ENCODE data around the gene KMT2D. TPM values are rescaled to one million over a fixed set of nuclear protein-coding genes. Genes with fewer than 3 reads are reported as not detected.

Gene KMT2D
- total RNA-seq, 6 experiments from 2014 or later: 28.6 to 35.4 (median 33.3) TPM

- no peaks in the 10 kb centered on the region for H3K27me3 ChIP-seq
- no peaks in the 10 kb centered on the region for H3K4me1 ChIP-seq
- H3K9me3 ChIP-seq: no peaks in the 10 kb centered on the region
- TF ChIP-seq POLR2A (IDR thresholded peaks at IDR 0.05) (no peak), CTCF (IDR thresholded peaks at IDR 0.05) (no peak)
- H3K36me3 ChIP-seq: no peaks in the 10 kb centered on the region
- no peak overlapping the region for H3K4me3 ChIP-seq
- intact Hi-C loops (cut with DNase I): no loop called here
- ATAC-seq (no peak), DNase-seq (no peak)
- H3K27ac ChIP-seq: no peak overlapping the region
- 64% methylated on average over 1 of the region's 1 CpG for WGBS (ENCODE audit: insufficient coverage, low coverage, low lambda C conversion rate, missing lambda C conversion rate)
Measured at GRCh38 chr12:49079793-49080192, 19.2 kb upstream of the KMT2D start.

GRCh38 chr12:49070971-49071370 is 10.4 kb upstream of the KMT2D start:
- ATAC-seq: no peak
- intact Hi-C loops (cut with DNase I): no loop called here
- no peaks in the 10 kb centered on the region for H3K36me3 ChIP-seq

GRCh38 chr12:49069507-49070346 is 9.1 kb upstream of the KMT2D start, which contains the start of gene RHEBL1:
Gene RHEBL1 (minus strand): TSS chr12:49069979. CDS start chr12:49069785, 194 bp downstream.
- TF ChIP-seq POLR2A (IDR thresholded peaks at IDR 0.05) (no peak), CTCF (IDR thresholded peaks at IDR 0.05) (peak in 2 of 4 donors; percentile 7)
- intact Hi-C loops (cut with DNase I): loop anchor here in 1 of 2 donors (10.0 kb wide), 1 partner anchor 55 kb away; no protein-coding TSS in a partner anchor
- H3K9me3 ChIP-seq: no peaks in the 10 kb centered on the region
- H3K27ac ChIP-seq: peak within 1 kb of the TSS; percentile 17 to 60 (median 48)
- no peaks in the 10 kb centered on the region for H3K27me3 ChIP-seq
- DNase-seq (peak; percentile 99), ATAC-seq (peak; percentile 100)
- under 1% methylated on average over 25 of the region's 60 CpGs for WGBS (ENCODE audit: insufficient coverage, low coverage, low lambda C conversion rate, missing lambda C conversion rate)
- H3K4me1 ChIP-seq: peaks cover 0 to 7% (median 2%) of the 10 kb centered on the region in 4 donors
- no peaks in the 10 kb centered on the region for H3K36me3 ChIP-seq
- peak within 1 kb of the TSS; percentile 70 to 76 (median 75) for H3K4me3 ChIP-seq

More at GRCh38 chr12:49070971-49071370, 10.4 kb upstream of the KMT2D start:
- no peaks in the 10 kb centered on the region for H3K27me3 ChIP-seq
- TF ChIP-seq CTCF (IDR thresholded peaks at IDR 0.05) (no peak), POLR2A (IDR thresholded peaks at IDR 0.05) (no peak)
- no peaks in the 10 kb centered on the region for H3K9me3 ChIP-seq
- no peak overlapping the region for H3K27ac ChIP-seq
- WGBS (ENCODE audit: insufficient coverage, low coverage, low lambda C conversion rate, missing lambda C conversion rate): 92% methylated on average over 11 of the region's 11 CpGs
- DNase-seq: no peak
- peaks cover 0 to 3% (median 0%) of the 10 kb centered on the region in 4 donors for H3K4me1 ChIP-seq
- H3K4me3 ChIP-seq: no peak overlapping the region

- peak overlapping the region in 1 of 3 donors; percentile 17 for H3K27ac ChIP-seq
- intact Hi-C loops (cut with DNase I): loop anchor here in 1 of 2 donors (10.0 kb wide), 1 partner anchor 56 kb away; no protein-coding TSS in a partner anchor
- DNase-seq (no peak), ATAC-seq (no peak)
- H3K4me3 ChIP-seq: peak overlapping the region; percentile 70 to 76 (median 75)
- H3K36me3 ChIP-seq: no peaks in the 10 kb centered on the region
- H3K9me3 ChIP-seq: no peaks in the 10 kb centered on the region
- H3K4me1 ChIP-seq: peaks cover 0 to 14% (median 6%) of the 10 kb centered on the region in 4 donors
- 8% methylated on average over 12 of the region's 21 CpGs for WGBS (ENCODE audit: insufficient coverage, low coverage, low lambda C conversion rate, missing lambda C conversion rate)
- no peaks in the 10 kb centered on the region for H3K27me3 ChIP-seq
- no peak for TF ChIP-seq POLR2A (IDR thresholded peaks at IDR 0.05)
- no peak for TF ChIP-seq CTCF (IDR thresholded peaks at IDR 0.05)
Measured at GRCh38 chr12:49068879-49069506, 8.4 kb upstream of the KMT2D start.
